HG03103 (cell line): Measurements from ENCODE around the gene KLF12.

Source experiments
- ATAC-seq: cut with Tn5 transposase; IDR thresholded peaks from one replicate; pipeline ENCODE4 v1.9.1; 2021; ENCODE audit warnings: low read depth; ENCODE audit not compliant: unreplicated experiment

Gene KLF12

DNA sequence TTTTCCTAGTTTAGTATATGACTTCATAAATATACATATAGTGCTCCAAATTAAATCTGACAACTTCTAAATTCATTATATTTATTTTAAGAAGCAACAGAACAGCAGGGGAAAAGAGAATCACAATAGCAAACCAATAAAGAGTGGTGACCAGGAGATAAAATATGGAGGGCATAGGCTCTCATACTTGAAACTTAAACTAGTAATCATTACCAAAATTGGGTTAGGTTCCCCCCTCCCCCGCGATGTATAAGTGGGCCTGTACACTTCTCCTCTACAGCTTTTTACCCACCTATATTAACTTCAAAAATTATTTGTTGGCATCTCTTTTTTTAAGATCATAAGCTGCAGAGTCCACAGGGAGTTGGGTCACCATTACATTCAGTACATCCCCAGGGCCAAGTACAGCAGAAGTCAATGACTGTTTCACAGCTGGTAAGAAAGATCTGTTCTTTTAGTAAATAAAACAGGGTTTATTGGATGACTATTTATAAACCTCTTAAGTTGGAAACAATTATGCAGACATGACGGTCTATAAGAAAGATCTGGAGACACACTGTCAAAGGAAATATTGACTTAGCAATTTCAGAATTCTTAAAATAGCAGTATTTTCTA is 29.4 kb downstream of the KLF12 start:
- ATAC-seq, result no peak

DNA sequence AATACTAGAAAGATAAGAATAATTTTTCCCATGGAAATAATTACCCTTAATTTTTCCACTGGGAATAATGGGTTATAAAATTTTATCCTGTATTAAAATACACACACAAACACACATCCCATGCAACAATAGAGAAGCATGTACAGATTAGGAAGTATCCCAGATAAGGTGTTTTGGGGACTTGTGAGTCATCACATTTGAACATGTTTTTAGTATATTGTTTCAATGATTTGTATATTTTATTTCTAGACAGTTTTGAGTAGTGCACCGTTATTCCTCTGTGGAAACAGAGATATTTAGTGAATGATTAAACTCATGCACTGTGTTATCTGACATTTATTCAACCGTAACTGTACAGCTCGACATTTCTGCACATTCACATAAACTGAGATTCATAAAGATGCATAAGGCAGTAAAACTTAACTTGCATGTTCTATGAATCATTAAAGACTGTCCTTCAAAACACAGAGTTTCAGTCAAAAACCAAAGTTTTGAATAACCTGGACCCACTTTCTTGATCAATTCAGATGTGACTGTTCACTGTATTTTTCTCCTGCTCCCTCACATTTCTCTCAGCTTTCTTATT is 30.1 kb downstream of the KLF12 start:
- ATAC-seq, result no peak

- ATAC-seq, result no peak
These were observed 31.0 kb downstream of the KLF12 start for GRCh38 chr13:74103196-74103595.

GRCh38 chr13:74102691-74103090 is 31.5 kb downstream of the KLF12 start:
- ATAC-seq, result no peak

DNA sequence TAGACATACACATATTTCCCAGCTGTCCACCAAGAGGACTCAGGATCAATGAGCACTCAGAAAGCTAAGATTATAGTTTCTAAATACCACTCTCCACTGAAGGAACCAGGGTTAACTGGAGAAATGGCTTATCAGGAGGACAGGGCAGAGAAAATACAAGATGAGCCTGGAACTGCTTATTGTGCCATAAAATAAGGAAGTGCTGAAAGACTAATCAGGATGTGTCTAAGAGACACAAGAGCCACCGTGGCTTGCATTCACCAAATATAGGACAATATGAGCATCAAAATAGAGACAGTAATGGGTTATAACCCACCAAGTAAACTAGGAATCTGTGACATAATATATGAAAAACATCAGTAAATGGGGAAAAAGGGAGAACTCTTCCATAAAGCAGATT is 32.8 kb downstream of the KLF12 start:
- ATAC-seq, result no peak

DNA sequence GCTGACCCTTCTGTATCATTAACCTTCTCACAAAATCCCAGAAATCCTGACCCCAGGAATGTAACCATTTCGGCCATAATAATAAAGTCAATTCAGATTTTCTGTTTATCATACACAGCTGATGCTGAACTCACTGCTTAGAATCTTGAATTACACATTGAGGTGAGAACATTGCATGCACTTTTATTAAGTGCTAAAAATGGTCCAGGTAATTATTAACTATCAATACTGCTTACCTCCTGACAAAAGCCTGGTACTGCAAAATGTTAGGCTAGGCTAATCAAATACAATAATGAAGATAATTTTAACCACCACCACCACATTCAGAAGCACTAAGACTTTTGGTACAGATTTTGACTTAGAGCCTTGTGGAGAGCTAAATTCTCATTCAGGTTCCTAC is 36.1 kb downstream of the KLF12 start:
- ATAC-seq, result no peak

GRCh38 chr13:74097116-74097515 is 37.1 kb downstream of the KLF12 start:
- ATAC-seq, result no peak

- no peak for ATAC-seq
These were observed 40.5 kb downstream of the KLF12 start for GRCh38 chr13:74093691-74094090.

- no peak for ATAC-seq
These were observed 41.5 kb downstream of the KLF12 start for GRCh38 chr13:74092711-74093110.

- ATAC-seq, result no peak
These were observed 43.2 kb downstream of the KLF12 start for GRCh38 chr13:74090869-74091605.

- ATAC-seq, result no peak
These were observed 43.8 kb downstream of the KLF12 start for GRCh38 chr13:74090397-74090796.

GRCh38 chr13:74087357-74087756 is 46.8 kb downstream of the KLF12 start:
- no peak for ATAC-seq
